GM06990 (cell line): ENCODE measurements around the gene PDGFA.

Experiments used
- DNase-seq: peaks from one replicate; pipeline ENCODE4 v3.0.0-alpha.2; 2011; ENCODE audit not compliant: insufficient read length; ENCODE audit errors: extremely low read depth
- H3K27me3 ChIP-seq: replicated peaks from 2 replicates; pipeline ENCODE4 v1.6.0; 2011; ENCODE audit warnings: low read length; ENCODE audit not compliant: control insufficient read depth, insufficient read depth
- H3K36me3 ChIP-seq: 2 replicates; pipeline ENCODE4 v1.5.1; 2011; ENCODE audit warnings: low read length; ENCODE audit not compliant: control insufficient read depth, insufficient read depth
- H3K4me3 ChIP-seq: replicated peaks from 2 replicates; pipeline ENCODE4 v1.5.1; 2011; ENCODE audit warnings: low read depth, mild to moderate bottlenecking, control low read depth, low read length
- TF ChIP-seq, protein P1 (sequence below): IDR thresholded peaks from 2 replicates; pipeline ENCODE4 v1.5.1; 2011; ENCODE audit warnings: low read length, control low read depth, mild to moderate bottlenecking, inconsistent platforms; ENCODE audit not compliant: insufficient read depth, poor library complexity, severe bottlenecking

The PDGFA gene

GRCh38 chr7:455110-455928, 64.3 kb downstream of the PDGFA start:
- no peak for DNase-seq
- no peak overlapping the region for H3K4me3 ChIP-seq
- TF ChIP-seq, protein P1, sequence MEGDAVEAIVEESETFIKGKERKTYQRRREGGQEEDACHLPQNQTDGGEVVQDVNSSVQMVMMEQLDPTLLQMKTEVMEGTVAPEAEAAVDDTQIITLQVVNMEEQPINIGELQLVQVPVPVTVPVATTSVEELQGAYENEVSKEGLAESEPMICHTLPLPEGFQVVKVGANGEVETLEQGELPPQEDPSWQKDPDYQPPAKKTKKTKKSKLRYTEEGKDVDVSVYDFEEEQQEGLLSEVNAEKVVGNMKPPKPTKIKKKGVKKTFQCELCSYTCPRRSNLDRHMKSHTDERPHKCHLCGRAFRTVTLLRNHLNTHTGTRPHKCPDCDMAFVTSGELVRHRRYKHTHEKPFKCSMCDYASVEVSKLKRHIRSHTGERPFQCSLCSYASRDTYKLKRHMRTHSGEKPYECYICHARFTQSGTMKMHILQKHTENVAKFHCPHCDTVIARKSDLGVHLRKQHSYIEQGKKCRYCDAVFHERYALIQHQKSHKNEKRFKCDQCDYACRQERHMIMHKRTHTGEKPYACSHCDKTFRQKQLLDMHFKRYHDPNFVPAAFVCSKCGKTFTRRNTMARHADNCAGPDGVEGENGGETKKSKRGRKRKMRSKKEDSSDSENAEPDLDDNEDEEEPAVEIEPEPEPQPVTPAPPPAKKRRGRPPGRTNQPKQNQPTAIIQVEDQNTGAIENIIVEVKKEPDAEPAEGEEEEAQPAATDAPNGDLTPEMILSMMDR = no peak
- H3K27me3 ChIP-seq = no peaks in the 10 kb centered on the region
- H3K36me3 ChIP-seq = no peaks in the 10 kb centered on the region

- TF ChIP-seq, protein P1 = no peak
- Histone ChIP-seq H3K36me3 (no peaks in the 10 kb centered on the region), H3K27me3 (no peaks in the 10 kb centered on the region), H3K4me3 (no peak overlapping the region)
- DNase-seq = no peak
These were observed 65.1 kb downstream of the PDGFA start for GRCh38 chr7:454356-455109.

DNA sequence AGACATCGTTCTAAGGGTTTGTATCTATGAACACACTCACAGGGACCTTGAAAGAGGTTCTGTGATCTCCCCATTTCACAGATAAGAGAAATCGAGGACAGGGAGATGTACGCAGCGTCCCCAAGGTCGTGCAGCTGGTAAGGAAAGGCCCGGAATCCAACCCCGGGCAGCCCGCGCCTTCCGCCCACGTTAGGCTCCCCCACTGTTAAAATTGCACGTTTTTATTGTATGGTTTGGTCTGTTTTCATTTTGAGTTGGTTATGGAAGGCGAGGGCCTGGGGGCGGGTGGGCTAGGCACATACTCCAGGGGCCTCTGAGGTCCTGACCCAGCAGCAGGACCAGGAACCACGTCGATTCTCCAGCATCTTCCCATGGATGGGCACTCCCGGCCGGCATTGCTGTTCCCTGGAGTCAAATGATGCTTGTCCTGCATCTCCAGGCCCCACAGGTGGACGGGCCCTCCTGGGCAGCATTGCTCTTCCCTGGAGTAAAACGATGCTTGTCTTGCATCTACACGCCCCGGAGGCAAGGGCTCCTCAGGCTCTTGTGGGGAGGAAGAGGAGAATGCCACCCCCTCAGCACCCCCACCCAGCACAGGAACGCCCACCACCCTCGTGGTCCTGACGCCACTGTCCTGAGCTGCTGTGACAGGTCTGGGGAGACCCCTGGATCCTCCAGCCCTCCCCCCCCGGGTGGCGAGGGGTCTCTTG, 65.9 kb downstream of the PDGFA start:
- no peak for DNase-seq

DNA sequence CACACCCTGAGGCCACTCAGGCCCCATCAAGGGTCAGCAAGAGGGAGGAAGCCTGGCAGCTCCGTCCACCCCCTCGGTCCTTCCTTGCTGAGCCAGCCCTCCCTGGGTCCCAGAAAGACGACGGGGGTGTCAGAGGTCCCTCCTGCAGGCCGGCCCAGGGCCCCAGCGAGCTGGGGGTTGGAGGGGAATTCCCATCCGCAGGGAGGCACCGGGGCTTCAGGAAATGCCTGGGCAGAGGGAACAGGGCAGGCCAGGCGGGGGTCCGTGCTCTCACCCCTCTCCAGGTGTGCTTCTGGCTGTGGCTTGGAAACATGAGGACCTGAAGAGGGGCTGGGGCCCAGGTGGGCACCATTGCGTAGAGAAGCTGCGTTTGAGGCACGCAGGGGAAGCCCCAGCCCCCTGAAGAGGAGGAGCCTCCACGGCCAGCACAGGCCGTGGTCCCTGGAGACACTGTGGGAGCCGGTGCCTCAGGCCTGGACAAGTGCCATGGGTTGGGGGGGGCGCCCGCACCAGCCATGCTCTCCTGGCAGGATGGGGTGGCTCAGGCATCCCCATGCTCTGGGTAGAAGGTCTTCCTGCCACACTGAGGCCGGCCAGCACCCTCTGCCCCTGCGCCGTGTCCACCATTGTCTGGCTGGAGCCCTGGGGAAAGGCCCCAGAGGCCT, 66.7 kb downstream of the PDGFA start:
- no peaks in the 10 kb centered on the region for H3K27me3 ChIP-seq
- peak; percentile 33 for DNase-seq
- no peaks in the 10 kb centered on the region for H3K36me3 ChIP-seq
- peak overlapping the region; percentile 22 for H3K4me3 ChIP-seq
- TF ChIP-seq, protein P1 = no peak

More for the DNA sequence above, 65.9 kb downstream of the PDGFA start:
- Histone ChIP-seq H3K4me3 (no peak overlapping the region), H3K36me3 (no peaks in the 10 kb centered on the region), H3K27me3 (no peaks in the 10 kb centered on the region)
- TF ChIP-seq, protein P1 = no peak

DNA sequence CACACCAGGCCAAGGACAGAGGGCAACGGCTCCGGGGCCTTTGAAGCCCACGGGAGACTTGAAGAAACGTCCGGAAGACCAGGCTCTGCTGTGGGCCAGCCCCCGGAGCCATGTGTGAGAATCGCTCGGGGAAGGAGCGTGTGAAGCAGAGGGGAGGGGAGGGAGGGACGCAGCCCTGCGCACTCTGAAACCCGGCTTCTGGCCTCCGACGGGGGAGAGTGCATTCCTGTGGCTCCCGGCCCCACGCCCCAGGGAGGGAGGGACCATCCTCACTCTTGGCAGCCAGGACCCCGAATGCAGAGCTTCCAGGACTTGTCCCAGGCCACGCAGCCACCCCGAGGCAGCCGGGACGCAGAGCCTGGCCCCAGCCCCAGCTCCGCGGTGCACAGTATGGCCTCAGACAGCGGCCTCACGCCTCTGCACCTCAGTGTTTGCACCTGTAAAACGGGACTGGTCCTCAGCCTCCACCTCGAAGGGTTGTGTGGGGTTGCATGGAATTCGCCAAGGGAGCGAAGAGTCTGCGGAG, 67.4 kb downstream of the PDGFA start:
- TF ChIP-seq, protein P1 = no peak

More for the DNA sequence above, 67.4 kb downstream of the PDGFA start:
- DNase-seq = no peak
- Histone ChIP-seq H3K36me3 (no peaks in the 10 kb centered on the region), H3K27me3 (no peaks in the 10 kb centered on the region), H3K4me3 (peak overlapping the region; percentile 22)
